Measurements from ENCODE around the gene NKAPD1. TPM values are rescaled to one million over a fixed set of nuclear protein-coding genes. Genes with fewer than 3 reads are reported as not detected.
"Not testable (repeated sequence)": the region's sequence is repeated elsewhere in the genome, so short reads cannot be mapped to it uniquely, and the experiment has no call there.

Gene NKAPD1
- 27.0 TPM for total RNA-seq
- 23.3 TPM for polyA plus RNA-seq
- long read RNA-seq, donor 1: 0 reads
- long read RNA-seq, donor 2: 0 reads
- long read RNA-seq, donor 3, transcript NKAPD1-202 (6 exons, 3,669 nt): major isoform, 5 of 12 reads
- long read RNA-seq, donor 3, transcript NKAPD1-207 (4 exons, 2,246 nt): major isoform, 5 of 12 reads
- long read RNA-seq, donor 3, partial matches to known transcripts: 0 of 12 reads
- long read RNA-seq, donor 3, other reads (novel, unspliced or antisense): 0 of 12 reads
- long read RNA-seq, donor 4, partial matches to known transcripts: 0 of 2 reads
- long read RNA-seq, donor 4, other reads (novel, unspliced or antisense): 0 of 2 reads
- long read RNA-seq, donor 5, transcript NKAPD1-202 (6 exons, 3,669 nt): major isoform, 11 of 19 reads
- long read RNA-seq, donor 5, partial matches to known transcripts: 0 of 19 reads
- long read RNA-seq, donor 5, other reads (novel, unspliced or antisense): 0 of 19 reads
- long read RNA-seq, donor 6, partial matches to known transcripts: 0 of 4 reads
- long read RNA-seq, donor 6, other reads (novel, unspliced or antisense): 0 of 4 reads
- long read RNA-seq, donor 7, transcript NKAPD1-202 (6 exons, 3,669 nt): major isoform, 5 of 351 reads
- long read RNA-seq, donor 7, partial matches to known transcripts: 0 of 351 reads
- long read RNA-seq, donor 7, other reads (novel, unspliced or antisense): 343 of 351 reads
- long read RNA-seq, donor 8, partial matches to known transcripts: 0 of 7 reads
- long read RNA-seq, donor 8, other reads (novel, unspliced or antisense): 0 of 7 reads
- long read RNA-seq, donor 9, partial matches to known transcripts: 0 of 3 reads
- long read RNA-seq, donor 9, other reads (novel, unspliced or antisense): 0 of 3 reads
- long read RNA-seq, donor 10, partial matches to known transcripts: 0 of 6 reads
- long read RNA-seq, donor 10, other reads (novel, unspliced or antisense): 0 of 6 reads

- DNase-seq (ENCODE audit: low read depth in 6 of 9, low spot score in 9 of 9): peak; percentile 79 to 96 (median 88)
- Histone ChIP-seq H3K4me1 (ENCODE audit: control insufficient read depth in 2 of 2, insufficient read depth in 2 of 2, low read length in 2 of 2) (peaks cover 3% of the 10 kb centered on the region in 2 donors), H3K27me3 (ENCODE audit: control insufficient read depth in 2 of 2, insufficient read depth in 1 of 2, low read length in 1 of 2) (no peaks in the 10 kb centered on the region), H3K36me3 (ENCODE audit: control insufficient read depth in 2 of 2, insufficient read depth in 2 of 2, low read length in 1 of 2) (peaks cover 7 to 32% of the 10 kb centered on the region in 2 donors), H3K4me3 (ENCODE audit: low read length in 2 of 2) (peak within 1 kb of the TSS; percentile 75 to 96), H3K27ac (ENCODE audit: low read depth in 1 of 2, low read length in 1 of 2) (peak within 1 kb of the TSS; percentile 88 to 90), H3K9me3 (ENCODE audit: control insufficient read depth in 2 of 2, insufficient read depth in 1 of 2, low read length in 1 of 2) (no peaks in the 10 kb centered on the region)
- under 1% methylated on average over 43 of the region's 43 CpGs for WGBS
These were observed at the start of gene NKAPD1, which contains the start of gene PIH1D2 for GRCh38 chr11:112073941-112074811. Gene NKAPD1, plus strand, starts transcription at chr11:112074299. Its CDS starts 1,276 bp downstream, at chr11:112075575. Gene PIH1D2, minus strand, starts transcription at chr11:112074017. Its CDS starts 843 bp downstream, at chr11:112073174.

- peak; percentile 55 to 89 (median 70) for DNase-seq (ENCODE audit: low read depth in 6 of 9, low spot score in 9 of 9)
- WGBS: under 1% methylated on average over 71 of the region's 71 CpGs
- peak within 1 kb of the TSS; percentile 66 to 77 for H3K27ac ChIP-seq (ENCODE audit: low read depth in 1 of 2, low read length in 1 of 2)
These were observed 49.1 kb upstream of the NKAPD1 start, which contains the start of gene DLAT for GRCh38 chr11:112024773-112025678. Gene DLAT, plus strand, starts transcription at chr11:112025408. Its CDS starts 65 bp downstream, at chr11:112025473.

GRCh38 chr11:112025707-112026106 is 48.4 kb upstream of the NKAPD1 start:
- peak overlapping the region; percentile 69 to 99 for H3K4me3 ChIP-seq (ENCODE audit: low read length in 2 of 2)
- DNase-seq (ENCODE audit: low read depth in 6 of 9, low spot score in 9 of 9): peak in 5 of 9 donors; percentile 4 to 43 (median 8)
- peaks cover 0 to 8% of the 10 kb centered on the region in 2 donors for H3K4me1 ChIP-seq (ENCODE audit: control insufficient read depth in 2 of 2, insufficient read depth in 2 of 2, low read length in 2 of 2)
- under 1% methylated on average over 8 of the region's 8 CpGs for WGBS
- H3K36me3 ChIP-seq (ENCODE audit: control insufficient read depth in 2 of 2, insufficient read depth in 2 of 2, low read length in 1 of 2): peaks cover 17 to 21% of the 10 kb centered on the region in 2 donors
- H3K9me3 ChIP-seq (ENCODE audit: control insufficient read depth in 2 of 2, insufficient read depth in 1 of 2, low read length in 1 of 2): peaks cover 0 to 3% of the 10 kb centered on the region in 2 donors
- H3K27me3 ChIP-seq (ENCODE audit: control insufficient read depth in 2 of 2, insufficient read depth in 1 of 2, low read length in 1 of 2): no peaks in the 10 kb centered on the region
- no peak overlapping the region for H3K27ac ChIP-seq (ENCODE audit: low read depth in 1 of 2, low read length in 1 of 2)

More at GRCh38 chr11:112024773-112025678, 49.1 kb upstream of the NKAPD1 start, which contains the start of gene DLAT:
- peaks cover 0 to 3% of the 10 kb centered on the region in 2 donors for H3K9me3 ChIP-seq (ENCODE audit: control insufficient read depth in 2 of 2, insufficient read depth in 1 of 2, low read length in 1 of 2)
- peak within 1 kb of the TSS; percentile 69 to 99 for H3K4me3 ChIP-seq (ENCODE audit: low read length in 2 of 2)
- H3K4me1 ChIP-seq (ENCODE audit: control insufficient read depth in 2 of 2, insufficient read depth in 2 of 2, low read length in 2 of 2): peaks cover 0 to 8% of the 10 kb centered on the region in 2 donors
- H3K27me3 ChIP-seq (ENCODE audit: control insufficient read depth in 2 of 2, insufficient read depth in 1 of 2, low read length in 1 of 2): no peaks in the 10 kb centered on the region
- peaks cover 13 to 19% of the 10 kb centered on the region in 2 donors for H3K36me3 ChIP-seq (ENCODE audit: control insufficient read depth in 2 of 2, insufficient read depth in 2 of 2, low read length in 1 of 2)

DNA sequence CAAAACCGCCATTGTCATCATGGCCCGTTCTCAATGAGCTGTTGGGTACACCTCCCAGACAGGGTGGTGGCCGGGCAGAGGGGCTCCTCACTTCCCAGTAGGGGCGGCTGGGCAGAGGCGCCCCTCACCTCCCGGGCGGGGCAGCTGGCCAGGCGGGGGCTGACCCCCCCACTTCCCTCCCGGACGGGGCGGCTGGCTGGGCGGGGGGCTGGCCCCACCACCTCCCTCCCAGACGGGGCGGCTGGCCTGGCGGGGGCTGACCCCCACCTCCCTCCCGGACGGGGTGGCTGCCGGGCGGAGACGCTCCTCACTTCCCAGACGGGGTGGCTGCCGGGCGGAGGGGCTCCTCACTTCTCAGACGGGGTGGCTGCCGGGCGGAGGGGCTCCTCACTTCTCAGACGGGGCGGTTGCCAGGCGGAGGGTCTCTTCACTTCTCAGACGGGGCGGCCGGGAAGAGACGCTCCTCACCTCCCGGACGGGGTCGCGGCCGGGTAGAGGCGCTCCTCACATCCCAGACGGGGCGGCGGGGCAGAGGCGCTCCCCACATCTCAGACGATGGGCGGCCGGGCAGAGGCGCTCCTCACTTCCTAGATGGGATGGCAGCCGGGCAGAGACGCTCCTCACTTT is 47.2 kb upstream of the NKAPD1 start:
- not testable (repeated sequence) for DNase-seq (ENCODE audit: low read depth in 6 of 9, low spot score in 9 of 9); H3K4me3 ChIP-seq (ENCODE audit: low read length in 2 of 2); H3K4me1 ChIP-seq (ENCODE audit: control insufficient read depth in 2 of 2, insufficient read depth in 2 of 2, low read length in 2 of 2); H3K9me3 ChIP-seq (ENCODE audit: control insufficient read depth in 2 of 2, insufficient read depth in 1 of 2, low read length in 1 of 2); H3K27ac ChIP-seq (ENCODE audit: low read depth in 1 of 2, low read length in 1 of 2); H3K27me3 ChIP-seq (ENCODE audit: control insufficient read depth in 2 of 2, insufficient read depth in 1 of 2, low read length in 1 of 2)
- peaks cover 17 to 30% of the 10 kb centered on the region in 2 donors for H3K36me3 ChIP-seq (ENCODE audit: control insufficient read depth in 2 of 2, insufficient read depth in 2 of 2, low read length in 1 of 2)
- WGBS: 97% methylated on average over 37 of the region's 49 CpGs

- Histone ChIP-seq H3K27me3 (ENCODE audit: control insufficient read depth in 2 of 2, insufficient read depth in 1 of 2, low read length in 1 of 2) (no peaks in the 10 kb centered on the region), H3K27ac (ENCODE audit: low read depth in 1 of 2, low read length in 1 of 2) (no peak overlapping the region), H3K4me3 (ENCODE audit: low read length in 2 of 2) (no peak overlapping the region), H3K9me3 (ENCODE audit: control insufficient read depth in 2 of 2, insufficient read depth in 1 of 2, low read length in 1 of 2) (peaks cover 0 to 3% of the 10 kb centered on the region in 2 donors), H3K36me3 (ENCODE audit: control insufficient read depth in 2 of 2, insufficient read depth in 2 of 2, low read length in 1 of 2) (peaks cover 25 to 44% of the 10 kb centered on the region in 2 donors), H3K4me1 (ENCODE audit: control insufficient read depth in 2 of 2, insufficient read depth in 2 of 2, low read length in 2 of 2) (peaks cover 0 to 5% of the 10 kb centered on the region in 2 donors)
- no peak for DNase-seq (ENCODE audit: low read depth in 6 of 9, low spot score in 9 of 9)
- 97% methylated on average over 2 of the region's 2 CpGs for WGBS
These were observed 44.6 kb upstream of the NKAPD1 start for GRCh38 chr11:112029460-112029859.

GRCh38 chr11:112033902-112034301 is 40.2 kb upstream of the NKAPD1 start:
- Histone ChIP-seq H3K9me3 (ENCODE audit: control insufficient read depth in 2 of 2, insufficient read depth in 1 of 2, low read length in 1 of 2) (no peaks in the 10 kb centered on the region), H3K4me1 (ENCODE audit: control insufficient read depth in 2 of 2, insufficient read depth in 2 of 2, low read length in 2 of 2) (no peaks in the 10 kb centered on the region), H3K27me3 (ENCODE audit: control insufficient read depth in 2 of 2, insufficient read depth in 1 of 2, low read length in 1 of 2) (no peaks in the 10 kb centered on the region), H3K27ac (ENCODE audit: low read depth in 1 of 2, low read length in 1 of 2) (no peak overlapping the region), H3K36me3 (ENCODE audit: control insufficient read depth in 2 of 2, insufficient read depth in 2 of 2, low read length in 1 of 2) (peaks cover 35 to 49% of the 10 kb centered on the region in 2 donors), H3K4me3 (ENCODE audit: low read length in 2 of 2) (no peak overlapping the region)
- no peak for DNase-seq (ENCODE audit: low read depth in 6 of 9, low spot score in 9 of 9)
- WGBS: 98% methylated on average over 3 of the region's 3 CpGs

DNA sequence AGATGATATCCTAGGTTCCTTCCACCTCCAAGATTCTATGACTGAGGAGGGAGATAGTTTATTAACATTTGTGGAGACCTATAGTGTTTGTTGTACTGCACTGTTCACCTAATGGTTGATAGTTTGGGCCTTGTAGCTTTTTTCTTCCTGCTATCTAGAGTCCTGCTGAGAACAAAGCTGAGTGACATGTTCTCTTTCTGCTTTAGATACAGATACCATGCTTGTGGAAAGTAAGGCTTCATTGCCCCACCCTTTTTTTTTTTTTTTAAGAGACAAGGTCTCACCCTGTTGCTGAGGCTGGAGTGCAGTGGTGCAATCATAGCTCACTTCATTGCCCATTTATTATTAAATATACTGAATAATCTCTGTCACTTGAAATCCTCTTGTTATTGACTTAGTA is 36.6 kb upstream of the NKAPD1 start:
- H3K27ac ChIP-seq (ENCODE audit: low read depth in 1 of 2, low read length in 1 of 2): no peak overlapping the region
- H3K27me3 ChIP-seq (ENCODE audit: control insufficient read depth in 2 of 2, insufficient read depth in 1 of 2, low read length in 1 of 2): no peaks in the 10 kb centered on the region
- peaks cover 21 to 36% of the 10 kb centered on the region in 2 donors for H3K36me3 ChIP-seq (ENCODE audit: control insufficient read depth in 2 of 2, insufficient read depth in 2 of 2, low read length in 1 of 2)
- no peak overlapping the region for H3K4me3 ChIP-seq (ENCODE audit: low read length in 2 of 2)
- no peaks in the 10 kb centered on the region for H3K9me3 ChIP-seq (ENCODE audit: control insufficient read depth in 2 of 2, insufficient read depth in 1 of 2, low read length in 1 of 2)
- no peak for DNase-seq (ENCODE audit: low read depth in 6 of 9, low spot score in 9 of 9)
- H3K4me1 ChIP-seq (ENCODE audit: control insufficient read depth in 2 of 2, insufficient read depth in 2 of 2, low read length in 2 of 2): no peaks in the 10 kb centered on the region

Measured in thymus (tissue), 14 donors.